ENCODE measurements around the gene KLHDC4.

Gene KLHDC4

GRCh38 chr16:87712184-87712762 is 53.5 kb downstream of the KLHDC4 start:
- no peak for TF ChIP-seq CTCF (IDR thresholded peaks at IDR 0.05)

- no peak for TF ChIP-seq CTCF (IDR thresholded peaks at IDR 0.05)
Observed at GRCh38 chr16:87710887-87711286, 54.9 kb downstream of the KLHDC4 start.

DNA sequence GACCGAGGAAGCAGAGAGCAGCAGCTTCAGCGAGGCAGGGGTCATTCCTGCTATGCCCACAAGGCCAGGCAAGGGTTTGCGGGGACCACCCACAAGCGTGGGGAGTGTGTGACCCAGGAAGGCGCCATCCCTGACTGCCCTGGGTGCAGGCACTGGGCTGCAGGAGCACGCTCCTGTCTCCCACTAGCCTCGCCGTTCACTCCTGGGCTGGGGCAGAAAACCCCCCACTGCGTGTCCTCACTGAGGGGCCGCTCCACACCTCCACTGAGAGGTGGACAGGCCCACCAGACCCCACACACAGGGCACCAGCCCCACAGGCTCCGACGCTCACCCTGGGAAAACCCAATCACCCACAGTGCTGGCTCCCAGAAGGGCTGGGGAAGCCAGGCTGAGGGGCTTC is 56.1 kb downstream of the KLHDC4 start:
- TF ChIP-seq CTCF (IDR thresholded peaks at IDR 0.05), result no peak

- no peak for TF ChIP-seq CTCF (IDR thresholded peaks at IDR 0.05)
Observed at GRCh38 chr16:87708881-87709638, 56.7 kb downstream of the KLHDC4 start.

GRCh38 chr16:87707714-87708580 is 57.8 kb downstream of the KLHDC4 start:
- no peak for TF ChIP-seq CTCF (IDR thresholded peaks at IDR 0.05)

DNA sequence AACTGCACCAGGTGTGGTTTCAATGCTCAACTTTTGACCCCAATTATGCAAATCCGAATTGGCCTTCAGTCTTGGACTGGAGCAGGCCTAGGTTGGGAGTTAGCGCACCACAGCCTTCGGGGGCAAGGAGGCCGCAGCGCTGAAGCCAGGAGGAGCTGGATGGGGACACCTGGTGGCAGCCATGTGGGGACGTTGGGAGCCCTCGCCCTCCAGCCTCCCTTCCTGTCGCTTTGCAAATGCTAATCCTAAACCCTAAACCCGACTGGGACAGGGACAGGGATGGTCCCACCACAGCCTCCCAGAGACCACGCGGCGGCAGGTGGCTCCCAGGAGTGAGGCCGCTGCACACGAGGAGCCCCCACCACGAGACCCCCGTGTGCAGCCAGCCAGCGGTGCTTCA is 58.7 kb downstream of the KLHDC4 start:
- TF ChIP-seq CTCF (IDR thresholded peaks at IDR 0.05), result no peak

- TF ChIP-seq CTCF (IDR thresholded peaks at IDR 0.05), result no peak
Observed at GRCh38 chr16:87706278-87707000, 59.3 kb downstream of the KLHDC4 start.
